Fibroblast of lung (primary cell): ENCODE measurements around the gene GOLGA1.

Experiments used
- CTCF ChIP-seq, 2 donors: IDR thresholded peaks in 1 of 2; conservative IDR thresholded peaks in 1 of 2; 1 replicate in 1 of 2; 2 replicates in 1 of 2; pipeline ENCODE4 v1.5.1; 2011 to 2012; ENCODE audit warnings: low read length in 2 of 2, control low read depth in 1 of 2, inconsistent platforms in 1 of 2, low read depth in 1 of 2, mild to moderate bottlenecking in 1 of 2
- EZH2 ChIP-seq: IDR thresholded peaks from 2 replicates; pipeline ENCODE4 v1.5.1; 2012; ENCODE audit warnings: low read length, control low read depth, mild to moderate bottlenecking; ENCODE audit errors: missing control alignments

- TF ChIP-seq EZH2 = no peak
- TF ChIP-seq CTCF (conservative IDR thresholded peaks at IDR 0.05 in 1 of 2, IDR thresholded peaks at IDR 0.05 in 1 of 2; ENCODE audit: low read depth in 1 of 2, low read length in 2 of 2) = no peak
Measured at GRCh38 chr9:124881138-124881743, 59.6 kb downstream of the GOLGA1 start.
